A549 (cell line): ENCODE measurements around the gene SRPK2.

ENCODE experiments used
- CTCF ChIP-seq: fragments of >200 bp; sonication (Bioruptor Twin); formaldehyde crosslinking; IDR thresholded peaks from 3 replicates; pipeline ENCODE4 v1.5.1; 2016
- EP300 ChIP-seq, 2 experiments: fragments of >200 bp; sonication (Bioruptor Twin); formaldehyde crosslinking; IDR thresholded peaks; 2 replicates in 1 of 2; 3 replicates in 1 of 2; pipeline ENCODE4 v1.6.1; 2016 to 2017

- TF ChIP-seq CTCF: no peak
- no peak for TF ChIP-seq EP300 (IDR thresholded peaks at IDR 0.05)
Observed at GRCh38 chr7:105245398-105246114, 143.2 kb downstream of the SRPK2 start.
